Measurements from ENCODE around the gene KCNN3.

- TF ChIP-seq CTCF (tag by site-specific recombination; IDR thresholded peaks at IDR 0.05) = no peak
- TF ChIP-seq HOXA7 (CRISPR knock-in tag; IDR thresholded peaks at IDR 0.05; ENCODE audit: borderline replicate concordance) = no peak
Observed at GRCh38 chr1:154750681-154751665, 119.1 kb downstream of the KCNN3 start.
